OCI-M2 (cell line): Measurements from ENCODE around the gene ZSWIM3.
A peak's percentile ranks its signal among the peaks of the same experiment; 100 is the strongest.
"Not testable (repeated sequence)": the region's sequence is repeated elsewhere in the genome, so short reads cannot be mapped to it uniquely, and the experiment has no call there.

Source experiments
- DNase-seq: peaks from one replicate; lab custom pipeline; 2025; ENCODE audit not compliant: unreplicated experiment; lab: John Stamatoyannopoulos, UW

ZSWIM3 gene

GRCh38 chr20:45890077-45890984, 32.9 kb downstream of the ZSWIM3 start:
- peak; percentile 56 for DNase-seq

GRCh38 chr20:45890985-45891983, 33.9 kb downstream of the ZSWIM3 start, which contains the start of the genes CTSA and NEURL2:
TSS of gene CTSA (plus strand) at chr20:45891335. CDS start at chr20:45891569, 234 bp downstream.
TSS of gene NEURL2 (minus strand) at chr20:45891208. CDS start at chr20:45890991, 217 bp downstream.
- peak; percentile 86 for DNase-seq

GRCh38 chr20:45892049-45892825, 34.8 kb downstream of the ZSWIM3 start:
- no peak for DNase-seq

GRCh38 chr20:45892828-45893500, 35.5 kb downstream of the ZSWIM3 start:
- no peak for DNase-seq

- no peak for DNase-seq
These were observed 36.4 kb downstream of the ZSWIM3 start for GRCh38 chr20:45893831-45894230.

GRCh38 chr20:45894797-45895196, 37.4 kb downstream of the ZSWIM3 start:
- DNase-seq, result no peak

GRCh38 chr20:45896641-45897161, 39.3 kb downstream of the ZSWIM3 start:
- DNase-seq, result no peak

- DNase-seq, result no peak
These were observed 39.9 kb downstream of the ZSWIM3 start for GRCh38 chr20:45897289-45897688.

- DNase-seq, result no peak
These were observed 40.3 kb downstream of the ZSWIM3 start for GRCh38 chr20:45897692-45898091.

GRCh38 chr20:45898285-45898684, 40.9 kb downstream of the ZSWIM3 start:
- no peak for DNase-seq

GRCh38 chr20:45899046-45899835, 41.8 kb downstream of the ZSWIM3 start:
- no peak for DNase-seq

- DNase-seq, result not testable (repeated sequence)
These were observed 43.9 kb downstream of the ZSWIM3 start for GRCh38 chr20:45901332-45901731.

GRCh38 chr20:45902199-45902701, 44.8 kb downstream of the ZSWIM3 start:
- DNase-seq, result no peak

GRCh38 chr20:45904583-45905504, 47.4 kb downstream of the ZSWIM3 start:
- no peak for DNase-seq

- DNase-seq, result no peak
These were observed 48.2 kb downstream of the ZSWIM3 start for GRCh38 chr20:45905505-45906079.

- no peak for DNase-seq
These were observed 50.0 kb downstream of the ZSWIM3 start for GRCh38 chr20:45907219-45907948.

GRCh38 chr20:45908084-45908483, 50.7 kb downstream of the ZSWIM3 start:
- DNase-seq, result no peak
